CD14-positive monocyte (primary cell): ENCODE data around the gene KCNT1. TPM values are rescaled to one million over a fixed set of nuclear protein-coding genes. Genes with fewer than 3 reads are reported as not detected.
A peak's percentile ranks its signal among the peaks of the same experiment; 100 is the strongest.

Source experiments
- DNase-seq, 3 donors: peaks; one replicate each; pipeline ENCODE4 v3.0.0-alpha.2; 2011 to 2022
- H2AFZ ChIP-seq: 2 replicates; pipeline ENCODE4 v1.6.0; 2012; ENCODE audit warnings: mild to moderate bottlenecking, low read depth, low read length, inconsistent platforms; ENCODE audit not compliant: insufficient read depth, poor library complexity, severe bottlenecking
- H3K27ac ChIP-seq, 2 donors: 1 replicate in 1 of 2; 2 replicates in 1 of 2; pipeline ENCODE4 v1.5.1; 2012 to 2013; ENCODE audit warnings: low read length in 2 of 2, control low read depth in 1 of 2, inconsistent platforms in 1 of 2, low read depth in 1 of 2, mild to moderate bottlenecking in 1 of 2
- H3K27me3 ChIP-seq, 2 donors: one replicate each; pipeline versions ENCODE4 v1.6.0 to v1.6.1; 2011 to 2013; ENCODE audit warnings: low read length in 2 of 2; ENCODE audit not compliant: control insufficient read depth in 2 of 2, insufficient read depth in 2 of 2
- H3K36me3 ChIP-seq, 2 donors: replicated peaks in 1 of 2; 1 replicate in 1 of 2; 2 replicates in 1 of 2; pipeline versions ENCODE4 v1.5.1 to v1.6.1; 2012 to 2013; ENCODE audit warnings: low read length in 2 of 2, control low read depth in 1 of 2, inconsistent platforms in 1 of 2, mild to moderate bottlenecking in 1 of 2; ENCODE audit not compliant: insufficient read depth in 2 of 2, control insufficient read depth in 1 of 2
- H3K4me1 ChIP-seq, 2 donors: 1 replicate in 1 of 2; 2 replicates in 1 of 2; pipeline versions ENCODE4 v1.5.1 to v1.6.1; 2012 to 2013; ENCODE audit warnings: low read length in 2 of 2, control low read depth in 1 of 2, inconsistent platforms in 1 of 2, mild to moderate bottlenecking in 1 of 2, moderate library complexity in 1 of 2; ENCODE audit not compliant: insufficient read depth in 2 of 2, control insufficient read depth in 1 of 2
- H3K4me2 ChIP-seq: replicated peaks from 2 replicates; pipeline ENCODE3; 2012; ENCODE audit warnings: low read length, moderate library complexity, mild to moderate bottlenecking; ENCODE audit not compliant: poor library complexity, severe bottlenecking; ENCODE audit errors: extremely low read depth
- H3K4me3 ChIP-seq, 3 experiments: fragments of 200-600 bp in 1 of 3; sonication (generic) in 1 of 3; replicated peaks in 1 of 3; 1 replicate in 2 of 3; 2 replicates in 1 of 3; pipeline ENCODE4 v1.5.1; 2011 to 2013; ENCODE audit warnings: low read length in 3 of 3, mild to moderate bottlenecking in 3 of 3, control low read depth in 2 of 3, low read depth in 2 of 3, inconsistent platforms in 1 of 3, moderate library complexity in 1 of 3
- H3K79me2 ChIP-seq: 2 replicates; pipeline ENCODE4 v1.6.0; 2012; ENCODE audit warnings: mild to moderate bottlenecking, control low read depth, inconsistent platforms, low read length, moderate library complexity; ENCODE audit not compliant: insufficient read depth
- H3K9ac ChIP-seq: 2 replicates; pipeline ENCODE4 v1.6.0; 2017; ENCODE audit warnings: low read length, mild to moderate bottlenecking; ENCODE audit not compliant: insufficient read depth, poor library complexity, severe bottlenecking
- H3K9me3 ChIP-seq, 2 donors: replicated peaks in 1 of 2; 1 replicate in 1 of 2; 2 replicates in 1 of 2; pipeline versions ENCODE4 v1.5.1 to v1.6.1; 2012 to 2013; ENCODE audit warnings: low read length in 2 of 2, control low read depth in 1 of 2; ENCODE audit not compliant: control insufficient read depth in 1 of 2, insufficient read depth in 1 of 2
- H4K20me1 ChIP-seq: 2 replicates; pipeline ENCODE4 v1.6.0; 2012; ENCODE audit warnings: mild to moderate bottlenecking, low read length, control low read depth, moderate library complexity; ENCODE audit not compliant: insufficient read depth
- H3K27ac Mint-ChIP-seq, 7 donors: one replicate each; pipeline ENCODE4 v1.8.0; 2020; ENCODE audit warnings: mild to moderate bottlenecking in 7 of 7, mixed read lengths in 7 of 7, moderate library complexity in 6 of 7, inconsistent platforms in 2 of 7
- H3K27me3 Mint-ChIP-seq, 3 donors: one replicate each; pipeline ENCODE4 v1.8.0; 2021 to 2022; ENCODE audit warnings: low read depth in 3 of 3, mild to moderate bottlenecking in 3 of 3, mixed read lengths in 3 of 3, moderate library complexity in 3 of 3, inconsistent platforms in 1 of 3
- H3K36me3 Mint-ChIP-seq, 2 donors: one replicate each; pipeline ENCODE4 v1.8.0; 2020; ENCODE audit warnings: mixed read lengths in 2 of 2, inconsistent platforms in 1 of 2, mild to moderate bottlenecking in 1 of 2
- H3K4me1 Mint-ChIP-seq: one replicate; pipeline ENCODE4 v1.8.0; 2020; ENCODE audit warnings: mild to moderate bottlenecking, mixed read lengths
- H3K4me3 Mint-ChIP-seq, 2 donors: one replicate each; pipeline ENCODE4 v1.8.0; 2020; ENCODE audit warnings: mild to moderate bottlenecking in 2 of 2, mixed read lengths in 2 of 2, moderate library complexity in 1 of 2
- H3K9me3 Mint-ChIP-seq, 7 donors: one replicate each; pipeline ENCODE4 v1.8.0; 2020 to 2022; ENCODE audit warnings: mixed read lengths in 7 of 7, mild to moderate bottlenecking in 6 of 7, moderate library complexity in 6 of 7, inconsistent platforms in 2 of 7
- CTCF ChIP-seq: fragments of 200-600 bp; IDR thresholded peaks from one replicate; pipeline ENCODE4 v1.8.0; 2022; ENCODE audit warnings: antibody characterized with exemption, mild to moderate bottlenecking
- whole genome bisulfite sequencing: methylation state at CpG from one replicate; pipeline ENCODE4 v1.1.5; 2013; ENCODE audit warnings: missing lambda C conversion rate; ENCODE audit not compliant: insufficient coverage; 5-methylcytosine and 5-hydroxymethylcytosine counted together
- intact Hi-C, 2 donors: fragments of 100-400 bp; cut with micrococcal nuclease; formaldehyde crosslinking; loops; one replicate each; pipeline versions ENCODE4 v1.15.0 to v1.15.1; 2023
- polyA plus RNA-seq, 3 donors: library from polyadenylated mRNA; depleted of rRNA in 1 of 3; unstranded in 2 of 3; stranded (reverse) in 1 of 3; fragments of 300-500 nt in 2 of 3; fragments of >200 nt in 1 of 3; fragmentation: Illumina TruSeq in 2 of 3; gene quantifications; 1 replicate in 2 of 3; 2 replicates in 1 of 3; pipeline ENCODE4 v1.2.3, GENCODE V29; 2012 to 2021

The KCNT1 gene
- polyA plus RNA-seq, 3 donors = not detected

- no peak for TF ChIP-seq CTCF
- Histone ChIP-seq H3K36me3 (no peaks in the 10 kb centered on the region), H3K4me2 (no peak overlapping the region), H3K4me1 (no peaks in the 10 kb centered on the region), H3K9ac (no peak overlapping the region), H4K20me1 (no peaks in the 10 kb centered on the region), H3K27me3 (peaks cover 0 to 6% of the 10 kb centered on the region in 2 donors), H2AFZ (no peak overlapping the region), H3K4me3 (no peak overlapping the region), H3K27ac (no peak overlapping the region), H3K9me3 (no peaks in the 10 kb centered on the region), H3K79me2 (no peaks in the 10 kb centered on the region)
- Mint-ChIP-seq H3K9me3 (peaks cover 0 to 2% (median 0%) of the 10 kb centered on the region in 7 donors), H3K36me3 (no peaks in the 10 kb centered on the region), H3K27ac (peak overlapping the region in 1 of 7 donors; percentile 18), H3K27me3 (peaks cover 2 to 24% (median 9%) of the 10 kb centered on the region in 3 donors), H3K4me1 (no peaks in the 10 kb centered on the region), H3K4me3 (no peak overlapping the region)
- intact Hi-C loops = no loop called here
- DNase-seq = no peak
- WGBS = 74% methylated on average over 21 of the region's 21 CpGs
These were observed 3.7 kb upstream of the KCNT1 start for GRCh38 chr9:135698236-135698635.

- no peak overlapping the region for H2AFZ ChIP-seq
These were observed 3.2 kb upstream of the KCNT1 start for GRCh38 chr9:135698767-135699166.

More at GRCh38 chr9:135698767-135699166, 3.2 kb upstream of the KCNT1 start:
- Histone ChIP-seq H3K4me1 (no peaks in the 10 kb centered on the region), H3K36me3 (no peaks in the 10 kb centered on the region), H3K9ac (no peak overlapping the region), H3K27ac (no peak overlapping the region), H4K20me1 (no peaks in the 10 kb centered on the region), H3K27me3 (peaks cover 0 to 8% of the 10 kb centered on the region in 2 donors), H3K4me2 (no peak overlapping the region), H3K9me3 (no peaks in the 10 kb centered on the region), H3K79me2 (no peaks in the 10 kb centered on the region), H3K4me3 (no peak overlapping the region)
- WGBS = 71% methylated on average over 19 of the region's 19 CpGs
- intact Hi-C loops = no loop called here
- H3K4me1 Mint-ChIP-seq = no peaks in the 10 kb centered on the region
- no peaks in the 10 kb centered on the region for H3K36me3 Mint-ChIP-seq
- H3K9me3 Mint-ChIP-seq = peaks cover 0 to 2% (median 0%) of the 10 kb centered on the region in 7 donors
- no peak for TF ChIP-seq CTCF
- no peak overlapping the region for H3K27ac Mint-ChIP-seq
- DNase-seq = no peak
- peaks cover 2 to 26% (median 9%) of the 10 kb centered on the region in 3 donors for H3K27me3 Mint-ChIP-seq
- H3K4me3 Mint-ChIP-seq = no peak overlapping the region
